OCI-LY7 (cell line): ENCODE data around the gene MAML1. TPM values are rescaled to one million over a fixed set of nuclear protein-coding genes. Genes with fewer than 3 reads are reported as not detected.
A peak's percentile ranks its signal among the peaks of the same experiment; 100 is the strongest.

Source experiments
- BruUV-seq: library from RNA; stranded (reverse); fragments of 400-500 nt; replicated peaks from 2 replicates; lab custom pipeline; 2021; lab: Mats Ljungman, UMichigan
- CTCF ChIA-PET: fragments of 300-600 bp; sonication (Branson Sonifier 250); formaldehyde crosslinking; loops from one replicate; lab custom pipeline; 2022; ENCODE audit warnings: antibody characterized with exemption; ENCODE audit not compliant: unreplicated experiment; lab: Charles Lee
- POLR2A ChIA-PET: fragments of 300-600 bp; sonication (Branson Sonifier 250); formaldehyde crosslinking; loops from one replicate; lab custom pipeline; 2022; ENCODE audit warnings: antibody characterized with exemption; lab: Charles Lee
- DNase-seq: peaks from one replicate; pipeline ENCODE4 v3.0.0-alpha.2; 2015; ENCODE audit warnings: low spot score
- H2AFZ ChIP-seq: fragments of 200-600 bp; sonication (generic), shearing (Covaris generic); 2 replicates; pipeline ENCODE4 v1.6.1; 2014; ENCODE audit warnings: mild to moderate bottlenecking, antibody characterized with exemption, low read length, moderate library complexity
- H3K27ac ChIP-seq: fragments of 200-600 bp; sonication (generic); 2 replicates; pipeline ENCODE4 v1.5.1; 2014; ENCODE audit warnings: mixed run types, low read depth, mild to moderate bottlenecking, moderate library complexity, low read length, inconsistent platforms; ENCODE audit not compliant: poor library complexity, severe bottlenecking
- H3K36me3 ChIP-seq: fragments of 200-600 bp; sonication (generic); 2 replicates; pipeline ENCODE4 v1.6.1; 2014; ENCODE audit warnings: mild to moderate bottlenecking, antibody characterized with exemption, low read length, moderate library complexity, mixed read lengths; ENCODE audit not compliant: insufficient read depth
- H3K4me1 ChIP-seq: fragments of 200-600 bp; sonication (generic); 2 replicates; pipeline ENCODE4 v1.5.1; 2014; ENCODE audit warnings: mild to moderate bottlenecking, low read length; ENCODE audit not compliant: insufficient read depth, poor library complexity, severe bottlenecking
- H3K4me2 ChIP-seq: fragments of 200-600 bp; sonication (generic); 2 replicates; pipeline ENCODE4 v1.6.1; 2014; ENCODE audit warnings: mild to moderate bottlenecking, low read length
- H3K4me3 ChIP-seq: fragments of 200-600 bp; sonication (generic); 2 replicates; pipeline ENCODE4 v1.5.1; 2014; ENCODE audit warnings: mild to moderate bottlenecking, low read depth, low read length; ENCODE audit not compliant: poor library complexity, severe bottlenecking
- H3K79me2 ChIP-seq: fragments of 200-600 bp; sonication (generic); 2 replicates; pipeline ENCODE4 v1.6.1; 2016; ENCODE audit warnings: low read depth, mild to moderate bottlenecking, low read length, moderate library complexity, mixed read lengths; ENCODE audit not compliant: insufficient read depth
- H3K9me2 ChIP-seq: fragments of 200-600 bp; sonication (generic); 2 replicates; pipeline ENCODE4 v1.6.1; 2016; ENCODE audit warnings: mild to moderate bottlenecking, low read length, mixed read lengths; ENCODE audit not compliant: insufficient read depth
- H3K9me3 ChIP-seq: fragments of 200-600 bp; sonication (generic); 2 replicates; pipeline ENCODE4 v1.6.1; 2014; ENCODE audit warnings: mild to moderate bottlenecking, mixed run types, low read length, mixed read lengths
- H4K20me1 ChIP-seq: fragments of 200-600 bp; sonication (generic); 2 replicates; pipeline ENCODE4 v1.6.1; 2014; ENCODE audit warnings: mild to moderate bottlenecking, antibody characterized with exemption, low read length, moderate library complexity, mixed read lengths; ENCODE audit not compliant: insufficient read depth
- CTCF ChIP-seq: fragments of 200-600 bp; sonication (generic); conservative IDR thresholded peaks from 2 replicates; pipeline ENCODE4 v1.5.1; 2014; ENCODE audit warnings: mild to moderate bottlenecking, antibody characterized with exemption, low read length, moderate library complexity, mixed read lengths
- EZH2phosphoT487 ChIP-seq: fragments of 200-600 bp; sonication (generic); IDR thresholded peaks from 2 replicates; pipeline ENCODE4 v1.6.1; 2018; ENCODE audit warnings: low read depth, borderline replicate concordance, mild to moderate bottlenecking, mixed run types, antibody characterized with exemption, low read length, moderate library complexity, mixed read lengths
- intact Hi-C: fragments of 100-400 bp; cut with micrococcal nuclease; formaldehyde crosslinking; loops from one replicate; pipeline ENCODE4 v1.10.0; 2022; ENCODE audit not compliant: unreplicated experiment
- total RNA-seq, 2 experiments: library from RNA; depleted of rRNA in 1 of 2; stranded (reverse); fragments of >200 nt in 1 of 2; shearing (Covaris generic) in 1 of 2; gene quantifications; 2 replicates each; pipeline ENCODE4 v1.2.3, GENCODE V29; 2014 to 2022

MAML1 gene
- total RNA-seq, 2 experiments from 2014 or later = 17.0 to 27.4 TPM

DNA sequence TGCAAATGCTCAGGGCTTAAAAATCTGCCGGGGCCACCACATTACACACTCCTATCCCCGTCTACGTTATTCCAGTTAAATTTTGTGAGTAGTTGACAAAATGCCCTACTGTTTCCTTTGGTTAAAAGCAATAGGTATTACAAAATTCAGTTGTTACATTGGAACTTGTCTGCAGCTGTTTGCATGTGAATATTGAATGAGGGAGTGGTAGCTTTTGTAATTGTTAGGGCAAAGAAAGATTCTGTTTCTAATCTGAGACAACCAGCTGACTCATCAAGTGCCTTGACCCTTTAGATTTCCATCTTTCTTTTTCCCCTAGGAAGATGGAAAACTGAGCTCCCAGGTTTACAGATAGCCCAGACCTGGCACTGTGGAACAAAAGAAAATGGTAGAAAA, 30.2 kb downstream of the MAML1 start:
- H3K4me2 ChIP-seq = no peak overlapping the region

GRCh38 chr5:179763215-179763945, 30.8 kb downstream of the MAML1 start:
- intact Hi-C loops = loop anchor here (1.0 to 10.0 kb wide), 2 partner anchors 33 to 211 kb away; no protein-coding TSS in a partner anchor
- Histone ChIP-seq H3K79me2 (peaks cover 54% of the 10 kb centered on the region), H2AFZ (no peak overlapping the region), H3K36me3 (peaks cover 43% of the 10 kb centered on the region), H3K27ac (no peak overlapping the region), H3K4me1 (peaks cover 17% of the 10 kb centered on the region), H3K4me2 (no peak overlapping the region), H4K20me1 (peaks cover 16% of the 10 kb centered on the region), H3K9me2 (no peaks in the 10 kb centered on the region), H3K4me3 (no peak overlapping the region), H3K9me3 (no peaks in the 10 kb centered on the region)
- BruUV-seq = no TSS peak
- TF ChIP-seq EZH2phosphoT487 (no peak), CTCF (peak; percentile 99)
- CTCF ChIA-PET = interaction anchor here (0.5 kb wide), 1 partner anchor 22 kb away, joined by 4 read pairs; no protein-coding TSS in a partner anchor
- POLR2A ChIA-PET = interaction anchor here (0.7 to 1.1 kb wide), 3 partner anchors 9 to 125 kb away, joined by 3 to 4 read pairs (median 3); no protein-coding TSS in a partner anchor
- DNase-seq = peak; percentile 69

More for the DNA sequence above, 30.2 kb downstream of the MAML1 start:
- Histone ChIP-seq H3K9me3 (no peaks in the 10 kb centered on the region), H3K9me2 (no peaks in the 10 kb centered on the region), H3K36me3 (peaks cover 37% of the 10 kb centered on the region), H3K4me3 (no peak overlapping the region), H3K79me2 (peaks cover 60% of the 10 kb centered on the region), H4K20me1 (peaks cover 20% of the 10 kb centered on the region), H3K4me1 (peaks cover 17% of the 10 kb centered on the region), H3K27ac (peak overlapping the region; percentile 40), H2AFZ (no peak overlapping the region)
- ChIA-PET CTCF (no interaction called here), POLR2A (interaction anchor here (0.7 to 1.1 kb wide), 3 partner anchors 8 to 124 kb away, joined by 3 to 4 read pairs (median 3); no protein-coding TSS in a partner anchor)
- TF ChIP-seq CTCF (no peak), EZH2phosphoT487 (no peak)
- DNase-seq = no peak
- no TSS peak for BruUV-seq
- intact Hi-C loops = loop anchor here (1.0 to 10.0 kb wide), 2 partner anchors 34 to 212 kb away; no protein-coding TSS in a partner anchor

- TF ChIP-seq EZH2phosphoT487 (no peak), CTCF (no peak)
- no TSS peak for BruUV-seq
- Histone ChIP-seq H3K9me2 (no peaks in the 10 kb centered on the region), H2AFZ (no peak overlapping the region), H3K4me3 (no peak overlapping the region), H3K4me2 (no peak overlapping the region), H3K36me3 (peaks cover 47% of the 10 kb centered on the region), H3K79me2 (peaks cover 48% of the 10 kb centered on the region), H3K27ac (no peak overlapping the region), H3K9me3 (no peaks in the 10 kb centered on the region), H3K4me1 (peaks cover 17% of the 10 kb centered on the region), H4K20me1 (peaks cover 16% of the 10 kb centered on the region)
- POLR2A ChIA-PET = no interaction called here
- intact Hi-C loops = loop anchor here (10.0 kb wide), 1 partner anchor 211 kb away; no protein-coding TSS in a partner anchor
- CTCF ChIA-PET = interaction anchor here (0.5 to 0.7 kb wide), 2 partner anchors 22 to 156 kb away, joined by 3 to 4 read pairs; no protein-coding TSS in a partner anchor
- no peak for DNase-seq
Observed at GRCh38 chr5:179764056-179764455, 31.4 kb downstream of the MAML1 start.
